Memory B cell (primary cell): Measurements from ENCODE around the gene CCDC28B.
A peak's percentile ranks its signal among the peaks of the same experiment; 100 is the strongest.

Experiments used
- ATAC-seq: fragments of 150-1000 bp; cut with Tn5 transposase; 2 replicates; pipeline ENCODE4 v1.10.0; 2021; ENCODE audit warnings: low read depth, mild to moderate bottlenecking, moderate library complexity
- DNase-seq, 2 donors: peaks; one replicate each; pipeline ENCODE4 v3.0.0; 2022; ENCODE audit warnings: low spot score in 2 of 2
- H3K27ac Mint-ChIP-seq: one replicate; pipeline ENCODE4 v1.8.0; 2022; ENCODE audit warnings: mild to moderate bottlenecking, moderate library complexity, mixed read lengths
- H3K27me3 Mint-ChIP-seq: one replicate; pipeline ENCODE4 v1.8.0; 2022; ENCODE audit warnings: mixed read lengths
- H3K36me3 Mint-ChIP-seq: one replicate; pipeline ENCODE4 v1.8.0; 2022; ENCODE audit warnings: mild to moderate bottlenecking, mixed read lengths
- H3K4me1 Mint-ChIP-seq: one replicate; pipeline ENCODE4 v1.8.0; 2022; ENCODE audit warnings: mixed read lengths
- H3K4me3 Mint-ChIP-seq: one replicate; pipeline ENCODE4 v1.8.0; 2022; ENCODE audit warnings: mild to moderate bottlenecking, moderate library complexity, mixed read lengths
- H3K9me3 Mint-ChIP-seq: one replicate; pipeline ENCODE4 v1.8.0; 2022; ENCODE audit warnings: mixed read lengths

CCDC28B gene

DNA sequence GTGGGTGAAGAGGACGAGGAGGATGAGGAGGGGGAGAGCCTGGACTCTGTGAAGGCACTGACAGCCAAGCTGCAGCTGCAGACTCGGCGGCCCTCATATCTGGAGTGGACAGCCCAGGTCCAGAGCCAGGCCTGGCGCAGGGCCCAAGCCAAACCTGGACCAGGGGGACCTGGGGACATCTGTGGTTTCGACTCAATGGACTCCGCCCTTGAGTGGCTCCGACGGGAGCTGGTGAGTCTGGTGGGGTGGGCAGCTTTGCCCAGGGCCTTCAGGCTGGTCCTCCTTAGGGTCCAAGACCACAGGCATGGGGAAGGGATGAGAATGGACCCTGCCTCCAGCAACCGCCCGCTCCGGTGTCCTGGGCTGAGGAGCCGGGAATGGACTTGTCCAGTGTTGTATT, 47.1 kb downstream of the CCDC28B start:
- H3K27me3 Mint-ChIP-seq = no peaks in the 10 kb centered on the region
- no peaks in the 10 kb centered on the region for H3K36me3 Mint-ChIP-seq
- DNase-seq (no peak), ATAC-seq (no peak)
- peak overlapping the region; percentile 37 for H3K4me3 Mint-ChIP-seq
- H3K27ac Mint-ChIP-seq = peak overlapping the region; percentile 97
- H3K9me3 Mint-ChIP-seq = no peaks in the 10 kb centered on the region
- peaks cover 53% of the 10 kb centered on the region for H3K4me1 Mint-ChIP-seq

DNA sequence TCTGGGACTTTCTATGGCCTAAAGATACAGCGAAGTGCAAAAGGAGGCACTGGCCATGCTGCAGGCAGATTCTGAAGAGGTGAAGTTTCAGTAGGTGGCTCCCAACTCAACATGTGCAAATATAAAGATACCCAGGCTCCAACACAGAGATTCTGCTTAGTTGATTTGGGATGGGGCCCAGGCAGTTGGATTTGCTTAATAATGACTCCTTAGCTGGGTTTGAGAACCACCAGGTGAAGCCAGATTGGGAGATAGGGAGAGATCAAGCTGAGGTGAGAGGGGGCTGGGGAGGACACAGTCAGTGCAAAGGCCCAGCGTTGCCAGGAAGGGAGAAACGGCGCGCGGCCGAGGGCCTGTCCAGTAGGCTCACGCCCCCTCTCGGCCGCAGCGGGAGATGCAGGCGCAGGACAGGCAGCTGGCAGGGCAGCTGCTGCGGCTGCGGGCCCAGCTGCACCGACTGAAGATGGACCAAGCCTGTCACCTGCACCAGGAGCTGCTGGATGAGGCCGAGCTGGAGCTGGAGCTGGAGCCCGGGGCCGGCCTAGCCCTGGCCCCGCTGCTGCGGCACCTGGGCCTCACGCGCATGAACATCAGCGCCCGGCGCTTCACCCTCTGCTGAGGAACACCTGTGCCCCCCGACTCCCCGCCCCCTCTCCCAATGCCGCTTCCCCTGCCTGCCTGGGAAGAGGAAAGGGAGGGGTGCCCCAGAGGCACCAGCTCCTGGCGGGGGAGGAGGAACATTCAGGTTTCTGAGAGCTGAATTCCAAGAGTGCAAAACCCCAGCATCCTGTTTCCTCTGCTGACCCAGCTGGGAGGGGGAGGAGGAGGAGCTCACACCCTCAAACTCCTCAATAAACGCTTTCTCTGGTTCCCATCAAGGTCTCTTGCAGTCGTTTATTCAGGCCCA, 47.8 kb downstream of the CCDC28B start:
- peaks cover 54% of the 10 kb centered on the region for H3K4me1 Mint-ChIP-seq
- DNase-seq (peak; percentile 59 to 70), ATAC-seq (no peak)
- no peaks in the 10 kb centered on the region for H3K27me3 Mint-ChIP-seq
- H3K36me3 Mint-ChIP-seq = no peaks in the 10 kb centered on the region
- peak overlapping the region; percentile 69 for H3K4me3 Mint-ChIP-seq
- peak overlapping the region; percentile 97 for H3K27ac Mint-ChIP-seq
- H3K9me3 Mint-ChIP-seq = no peaks in the 10 kb centered on the region

DNA sequence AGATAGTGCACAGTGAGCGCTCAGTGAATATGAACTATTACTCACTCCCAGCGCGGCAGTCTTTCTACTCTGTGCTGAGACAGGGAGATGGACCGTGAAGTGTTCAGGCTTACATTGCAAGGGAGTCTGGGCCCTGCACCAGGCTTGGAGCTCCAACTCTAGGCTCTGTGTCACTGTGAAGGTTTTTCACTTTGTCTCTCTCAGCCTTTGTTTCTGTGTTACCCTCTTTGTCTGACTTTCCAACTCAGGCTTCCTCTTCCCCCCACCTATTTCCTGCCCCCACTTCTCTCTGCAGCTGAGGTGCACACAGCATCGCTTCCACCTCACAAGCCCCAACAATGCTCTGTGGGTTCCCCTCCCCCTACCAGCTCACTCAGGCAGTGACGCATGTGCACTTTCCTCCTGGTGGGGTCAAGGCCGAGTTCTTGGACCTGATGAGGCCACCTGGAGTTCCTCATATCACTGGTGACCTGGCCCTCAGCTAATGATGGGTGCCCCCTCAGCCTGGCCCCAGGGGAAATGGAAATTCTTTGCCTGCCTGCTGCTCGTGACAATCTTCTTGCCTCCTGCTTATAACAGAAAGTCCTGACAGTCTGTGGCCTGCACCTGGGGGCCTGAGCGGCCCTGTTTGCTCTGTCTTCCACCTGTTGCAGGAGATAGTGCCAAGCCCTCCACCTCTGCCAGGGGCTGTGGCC, 49.6 kb downstream of the CCDC28B start:
- DNase-seq = peak; percentile 74 to 82
- Mint-ChIP-seq H3K27ac (peak overlapping the region; percentile 97), H3K4me3 (peak overlapping the region; percentile 75), H3K36me3 (no peaks in the 10 kb centered on the region), H3K4me1 (peaks cover 61% of the 10 kb centered on the region), H3K9me3 (no peaks in the 10 kb centered on the region), H3K27me3 (no peaks in the 10 kb centered on the region)
- peak; percentile 87 for ATAC-seq

DNA sequence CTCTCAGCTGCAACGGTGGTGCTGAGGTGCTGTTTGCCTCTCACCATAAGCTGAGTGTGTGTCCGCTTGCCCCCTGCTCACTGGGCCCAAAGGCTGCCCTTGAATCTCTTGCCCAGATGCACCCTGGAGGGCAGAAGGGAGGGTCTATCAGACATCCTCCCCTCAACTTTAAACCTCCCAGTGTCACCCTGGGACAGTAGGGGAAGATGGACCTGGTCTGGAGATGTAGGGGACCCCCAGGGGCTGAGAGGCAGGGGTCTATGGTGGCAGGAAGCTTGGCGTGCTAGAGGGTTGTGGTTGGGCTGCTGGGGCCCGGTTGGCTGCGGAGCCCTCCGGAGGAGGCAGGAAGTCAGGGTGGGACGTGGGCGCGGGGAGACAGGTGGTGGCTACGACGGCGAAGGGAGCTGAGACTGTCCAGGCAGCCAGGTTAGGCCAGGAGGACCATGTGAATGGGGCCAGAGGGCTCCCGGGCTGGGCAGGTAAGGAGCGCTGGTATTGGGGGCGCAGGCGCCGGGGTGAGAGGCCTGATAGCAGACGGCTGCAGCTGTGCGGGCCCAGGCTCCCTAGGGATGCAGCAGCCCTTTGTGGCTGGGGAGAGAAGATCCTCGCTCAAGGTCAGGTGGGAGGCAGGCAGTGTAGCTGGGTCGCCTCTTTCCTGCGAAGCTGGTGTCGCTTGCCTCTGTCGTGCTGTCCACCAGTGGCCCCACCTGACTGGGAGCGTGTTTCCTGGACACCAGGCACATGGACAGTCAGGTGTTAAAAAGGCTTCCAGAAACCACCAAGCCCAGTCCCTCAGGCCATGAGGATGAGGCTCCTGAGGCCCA, 50.7 kb downstream of the CCDC28B start, which contains the start of gene LCK:
Gene LCK (plus strand): TSS at position 373 of the 824 bp plus-strand sequence. CDS start 23,065 bp downstream, outside the sequence.
- no peaks in the 10 kb centered on the region for H3K9me3 Mint-ChIP-seq
- DNase-seq = peak; percentile 31 to 54
- peak within 1 kb of the TSS; percentile 97 for H3K27ac Mint-ChIP-seq
- no peaks in the 10 kb centered on the region for H3K36me3 Mint-ChIP-seq
- peaks cover 65% of the 10 kb centered on the region for H3K4me1 Mint-ChIP-seq
- H3K27me3 Mint-ChIP-seq = no peaks in the 10 kb centered on the region
- H3K4me3 Mint-ChIP-seq = peak within 1 kb of the TSS; percentile 75
- ATAC-seq = peak; percentile 10
